ENCODE results near the gene CD80. TPM values are rescaled to one million over a fixed set of nuclear protein-coding genes. Genes with fewer than 3 reads are reported as not detected.

Gene CD80
- total RNA-seq, 4 donors from 2014 or later, result not detected

DNA sequence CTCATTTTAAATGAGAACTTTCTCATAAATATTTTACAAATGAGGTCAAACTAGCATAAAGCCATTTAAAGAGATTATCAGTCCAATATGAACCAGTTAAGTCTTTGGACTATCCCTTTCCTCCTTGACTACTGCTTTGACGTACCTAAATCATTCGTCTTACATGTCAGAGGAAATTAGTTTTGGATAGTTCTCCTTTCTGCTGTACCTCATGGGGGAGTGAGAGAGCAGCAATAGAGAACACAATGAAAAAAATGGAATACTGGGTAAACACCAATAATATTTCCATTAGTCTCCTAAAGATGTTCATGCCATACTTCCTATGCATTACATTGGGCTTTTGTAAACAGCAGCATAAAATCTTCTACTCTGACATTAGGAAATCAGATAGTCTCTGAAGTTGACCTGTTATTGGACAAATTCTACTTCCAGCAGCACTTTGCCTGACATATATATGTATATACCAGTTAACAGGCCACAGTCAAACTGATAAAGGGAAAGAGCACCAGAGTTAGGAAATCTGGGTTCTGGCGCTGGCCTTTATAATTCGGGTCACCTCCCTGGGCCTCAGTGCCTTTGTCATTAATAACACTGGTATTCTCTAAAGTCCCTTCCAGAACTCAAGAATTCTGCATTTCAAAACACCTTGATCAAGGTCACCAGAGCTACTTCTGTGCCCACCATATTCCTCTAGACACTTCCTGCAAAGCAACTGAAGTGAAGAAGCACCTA is 34.3 kb downstream of the CD80 start:
- H3K4me3 ChIP-seq (ENCODE audit: low read depth, poor library complexity, severe bottlenecking), result no peak overlapping the region
- TF ChIP-seq POLR2A (IDR thresholded peaks at IDR 0.05), result no peak
- TF ChIP-seq, protein P1, sequence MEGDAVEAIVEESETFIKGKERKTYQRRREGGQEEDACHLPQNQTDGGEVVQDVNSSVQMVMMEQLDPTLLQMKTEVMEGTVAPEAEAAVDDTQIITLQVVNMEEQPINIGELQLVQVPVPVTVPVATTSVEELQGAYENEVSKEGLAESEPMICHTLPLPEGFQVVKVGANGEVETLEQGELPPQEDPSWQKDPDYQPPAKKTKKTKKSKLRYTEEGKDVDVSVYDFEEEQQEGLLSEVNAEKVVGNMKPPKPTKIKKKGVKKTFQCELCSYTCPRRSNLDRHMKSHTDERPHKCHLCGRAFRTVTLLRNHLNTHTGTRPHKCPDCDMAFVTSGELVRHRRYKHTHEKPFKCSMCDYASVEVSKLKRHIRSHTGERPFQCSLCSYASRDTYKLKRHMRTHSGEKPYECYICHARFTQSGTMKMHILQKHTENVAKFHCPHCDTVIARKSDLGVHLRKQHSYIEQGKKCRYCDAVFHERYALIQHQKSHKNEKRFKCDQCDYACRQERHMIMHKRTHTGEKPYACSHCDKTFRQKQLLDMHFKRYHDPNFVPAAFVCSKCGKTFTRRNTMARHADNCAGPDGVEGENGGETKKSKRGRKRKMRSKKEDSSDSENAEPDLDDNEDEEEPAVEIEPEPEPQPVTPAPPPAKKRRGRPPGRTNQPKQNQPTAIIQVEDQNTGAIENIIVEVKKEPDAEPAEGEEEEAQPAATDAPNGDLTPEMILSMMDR (IDR thresholded peaks at IDR 0.05), result no peak
- 61 to 85% methylated on average over 4 of the region's 4 CpGs for WGBS, 2 donors
- DNase-seq (ENCODE audit: low spot score in 2 of 2), result no peak
- intact Hi-C loops (cut with DNase I; ENCODE audit: low total_unique reads), result no loop called here

DNA sequence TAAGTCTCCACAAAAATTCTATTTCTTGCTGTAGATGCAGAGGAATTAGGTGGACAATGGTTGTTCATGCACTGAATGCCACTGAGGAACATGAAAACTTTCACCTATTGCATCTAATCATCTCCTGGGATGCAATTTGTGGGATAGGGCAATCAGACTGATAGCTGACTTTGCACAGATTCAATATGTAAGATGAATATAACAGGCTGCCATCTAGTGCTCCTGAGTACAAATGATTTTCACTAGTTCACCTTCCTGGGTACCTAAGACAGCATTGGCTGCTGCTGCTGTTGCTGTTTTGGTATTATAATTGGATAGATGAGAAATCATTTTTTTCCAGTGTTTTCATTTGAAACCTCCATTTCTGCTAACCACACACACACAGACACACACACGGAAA is 41.4 kb downstream of the CD80 start:
- WGBS, 2 donors, result 100% methylated on average over 1 of the region's 1 CpG
- no peak for DNase-seq (ENCODE audit: low spot score in 2 of 2)
- TF ChIP-seq POLR2A (IDR thresholded peaks at IDR 0.05), result no peak
- TF ChIP-seq, protein P1 (IDR thresholded peaks at IDR 0.05), result no peak
- intact Hi-C loops (cut with DNase I; ENCODE audit: low total_unique reads), result no loop called here
- H3K4me3 ChIP-seq (ENCODE audit: low read depth, poor library complexity, severe bottlenecking), result no peak overlapping the region

DNA sequence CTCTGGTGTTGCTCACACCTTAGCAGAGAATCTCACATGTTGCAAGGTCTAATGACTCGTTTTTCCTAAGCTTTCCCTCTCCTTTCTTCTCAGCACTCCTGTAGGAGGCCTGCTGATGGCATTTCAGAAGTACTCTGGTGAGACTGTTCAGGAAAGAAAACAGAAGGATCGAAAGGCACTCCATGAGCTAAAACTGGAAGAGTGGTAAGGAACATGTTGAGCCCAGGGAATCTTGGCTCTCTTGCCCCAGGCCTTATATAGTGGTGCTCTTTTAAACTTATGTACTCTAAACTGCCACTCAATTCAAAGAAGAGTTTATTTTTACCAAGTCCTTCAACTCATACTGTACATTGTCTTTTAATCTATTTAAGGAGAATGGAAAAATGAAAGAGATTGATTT is 42.3 kb downstream of the CD80 start:
- intact Hi-C loops (cut with DNase I; ENCODE audit: low total_unique reads), result no loop called here
- no peak overlapping the region for H3K4me3 ChIP-seq (ENCODE audit: low read depth, poor library complexity, severe bottlenecking)
- WGBS, 2 donors, result 45 to 90% methylated on average over 2 of the region's 2 CpGs
- TF ChIP-seq POLR2A (IDR thresholded peaks at IDR 0.05), result no peak
- TF ChIP-seq, protein P1 (IDR thresholded peaks at IDR 0.05), result no peak
- DNase-seq (ENCODE audit: low spot score in 2 of 2), result no peak

DNA sequence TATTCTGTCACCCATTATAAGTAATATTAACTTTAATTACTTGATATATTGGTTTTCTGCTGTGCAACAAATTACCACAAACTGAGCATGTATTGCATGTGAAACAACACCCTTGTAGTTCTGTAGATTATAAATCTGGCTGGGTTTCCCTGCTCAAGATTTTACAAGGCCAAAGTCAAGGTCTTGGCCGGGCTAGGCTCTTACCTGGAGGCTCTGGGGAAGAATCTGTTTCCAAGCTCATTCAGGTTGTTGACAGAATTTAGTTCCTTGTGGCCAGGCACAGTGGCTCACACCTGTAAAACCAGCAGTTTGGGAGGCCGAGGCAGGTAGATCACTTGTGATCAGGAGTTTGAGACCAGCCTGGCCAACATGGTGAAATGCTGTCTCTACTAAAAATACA is 44.8 kb downstream of the CD80 start:
- intact Hi-C loops (cut with DNase I; ENCODE audit: low total_unique reads), result no loop called here
- WGBS, 2 donors, result 86 to 95% methylated on average over 2 of the region's 2 CpGs
- H3K4me3 ChIP-seq (ENCODE audit: low read depth, poor library complexity, severe bottlenecking), result no peak overlapping the region
- no peak for DNase-seq (ENCODE audit: low spot score in 2 of 2)
- no peak for TF ChIP-seq POLR2A (IDR thresholded peaks at IDR 0.05)
- TF ChIP-seq, protein P1 (IDR thresholded peaks at IDR 0.05), result no peak

DNA sequence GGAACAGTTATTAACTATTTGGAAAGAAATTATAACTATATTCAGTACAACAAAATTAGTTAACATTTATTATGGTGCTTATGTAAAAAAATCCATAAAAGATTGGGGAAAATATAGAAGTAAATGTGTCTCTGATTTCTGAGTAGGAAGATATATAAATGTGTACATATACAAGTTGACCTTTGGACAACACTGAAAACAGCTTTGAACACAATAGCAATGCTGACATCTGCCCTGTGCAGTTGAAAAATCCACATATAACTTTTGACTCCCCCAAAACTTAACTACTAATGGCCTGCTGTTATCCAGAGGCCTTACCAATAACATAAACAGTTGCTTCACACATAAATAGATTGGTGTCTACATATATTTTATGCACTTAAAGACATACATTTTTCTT is 48.7 kb downstream of the CD80 start:
- TF ChIP-seq POLR2A (IDR thresholded peaks at IDR 0.05), result no peak
- TF ChIP-seq, protein P1 (IDR thresholded peaks at IDR 0.05), result no peak
- intact Hi-C loops (cut with DNase I; ENCODE audit: low total_unique reads), result no loop called here
- no peak overlapping the region for H3K4me3 ChIP-seq (ENCODE audit: low read depth, poor library complexity, severe bottlenecking)
- no peak for DNase-seq (ENCODE audit: low spot score in 2 of 2)
